Measurements from ENCODE around the gene ERG28. TPM values are rescaled to one million over a fixed set of nuclear protein-coding genes. Genes with fewer than 3 reads are reported as not detected.

ERG28 gene
- total and polyA plus RNA-seq, 2 of the 13 experiments (the other 11 are each of a cell fraction or from before 2014, with no cell fraction given): 27.3 to 32.3 TPM

GRCh38 chr14:75627406-75627805 is 33.3 kb downstream of the ERG28 start (continued):
- no peak for TF ChIP-seq SYNCRIP (IDR thresholded peaks at IDR 0.05; ENCODE audit: insufficient read depth, low read depth, low read length)
- TF ChIP-seq MIXL1 (CRISPR knock-in tag; IDR thresholded peaks at IDR 0.05): no peak
- TF ChIP-seq MATR3 (CRISPR knock-in tag; IDR thresholded peaks at IDR 0.05): no peak
- TF ChIP-seq BCLAF1 (IDR thresholded peaks at IDR 0.05): no peak
- TF ChIP-seq ATF2 (CRISPR knock-in tag; IDR thresholded peaks at IDR 0.05): no peak
- TF ChIP-seq ZNF557 (CRISPR knock-in tag; IDR thresholded peaks at IDR 0.05): no peak
- TF ChIP-seq ZFP82 (CRISPR knock-in tag; IDR thresholded peaks at IDR 0.05; ENCODE audit: borderline replicate concordance): no peak
- TF ChIP-seq ZNF280D (CRISPR knock-in tag; IDR thresholded peaks at IDR 0.05): no peak
- TF ChIP-seq MNT (IDR thresholded peaks at IDR 0.05): no peak
- no peak for TF ChIP-seq BATF2 (CRISPR knock-in tag; IDR thresholded peaks at IDR 0.05)
- TF ChIP-seq ZSCAN29 (CRISPR knock-in tag; conservative IDR thresholded peaks at IDR 0.05): peak; percentile 57; the same call in 1 of the 2 replicates
- 0 out of 2 replicates have a peak, but pooled peaks have one; percentile 24 for TF ChIP-seq SOX5 (CRISPR knock-in tag; IDR thresholded peaks at IDR 0.05; ENCODE audit: borderline replicate concordance)
- no peak for TF ChIP-seq ATAD3A (CRISPR knock-in tag; IDR thresholded peaks at IDR 0.05)
- no peak for TF ChIP-seq ZBTB37 (CRISPR knock-in tag; IDR thresholded peaks at IDR 0.05)
- no peak for TF ChIP-seq ZNF879 (CRISPR knock-in tag; IDR thresholded peaks at IDR 0.05)
- no peak for TF ChIP-seq PCBP2 (optimal IDR thresholded peaks at IDR 0.05; ENCODE audit: low read depth, low read length, poor library complexity, severe bottlenecking)
- no peak for TF ChIP-seq EED (CRISPR knock-in tag; IDR thresholded peaks at IDR 0.05)
- TF ChIP-seq ZFX (CRISPR knock-in tag; IDR thresholded peaks at IDR 0.05; ENCODE audit: low read depth): peak; percentile 40; the same call in 1 of the 2 replicates
- 0 out of 2 replicates have a peak, but pooled peaks have one; percentile 27 for TF ChIP-seq KAT8 (CRISPR knock-in tag; IDR thresholded peaks at IDR 0.05)
- no peak for TF ChIP-seq MTA1 (CRISPR knock-in tag; IDR thresholded peaks at IDR 0.05; ENCODE audit: borderline replicate concordance)

All from HepG2 (cell line).